RWPE1 (cell line): Measurements from ENCODE around the gene ASTN2.

ENCODE experiments used
- CTCF ChIA-PET: fragments of 350-600 bp; sonication (Branson Sonifier 250); formaldehyde crosslinking; extraction: SDS; loops from one replicate; lab custom pipeline; 2021; lab: Yijun Ruan, JAX
- POLR2A ChIA-PET: fragments of 400-600 bp; formaldehyde crosslinking; extraction: SDS; loops from one replicate; lab custom pipeline; 2020; ENCODE audit warnings: antibody characterized with exemption; ENCODE audit not compliant: low non-redundant PET; lab: Yijun Ruan, JAX
- DNase-seq: peaks from one replicate; pipeline ENCODE4 v3.0.0; 2012; ENCODE audit warnings: low spot score
- H3K27ac ChIP-seq: fragments of 450-650 bp; 2 replicates; pipeline ENCODE4 v1.5.1; 2017
- TF ChIP-seq, protein P1 (sequence below): fragments of 450-650 bp; conservative IDR thresholded peaks from 2 replicates; pipeline ENCODE4 v1.5.1; 2017; ENCODE audit warnings: low read depth, mild to moderate bottlenecking

Gene ASTN2

DNA sequence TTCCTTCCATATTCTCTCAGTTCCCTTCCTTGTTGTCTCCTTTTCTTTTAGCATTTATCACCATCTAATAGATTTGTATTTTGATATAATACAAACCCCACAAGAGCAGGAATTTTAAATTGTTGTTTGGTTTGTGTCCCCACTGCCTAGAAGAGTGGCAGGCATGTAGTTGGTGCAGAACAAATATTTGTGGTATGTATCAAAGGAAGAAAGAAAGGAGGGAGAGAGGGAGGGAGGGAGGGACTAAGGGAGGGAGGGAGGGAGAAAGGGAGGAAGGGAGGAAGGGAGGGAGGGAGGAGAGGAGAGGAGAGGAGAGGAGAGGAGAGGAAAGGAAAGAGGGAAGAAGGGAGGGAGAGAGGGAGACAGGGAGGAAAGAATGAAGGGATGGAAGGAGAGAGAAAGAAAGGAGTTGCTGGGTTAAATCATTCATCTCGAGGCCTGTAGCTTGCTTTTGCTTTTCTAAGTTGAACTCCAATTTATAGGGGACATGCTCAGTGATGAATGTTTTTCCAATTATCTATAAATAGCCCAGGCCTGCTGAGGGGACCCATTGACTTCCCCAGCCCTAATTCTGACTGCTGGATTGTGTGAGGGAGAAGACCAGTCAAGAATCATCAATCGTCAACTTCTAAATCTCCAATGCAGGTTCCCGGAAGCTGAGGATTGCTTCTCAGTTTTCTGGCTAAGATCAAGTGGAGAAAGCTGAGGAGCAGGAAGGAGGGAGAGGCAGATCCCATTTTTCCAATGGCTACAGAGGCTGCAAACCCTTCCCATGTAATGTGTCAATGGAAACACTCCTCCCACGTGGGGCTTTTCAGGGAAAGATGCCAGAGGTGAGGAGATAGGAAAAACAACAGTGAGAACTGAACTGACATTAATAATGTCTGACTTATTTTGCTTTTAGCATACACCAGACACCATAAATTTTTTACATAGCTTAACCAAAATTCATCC is 320.7 kb downstream of the ASTN2 start:
- TF ChIP-seq, protein P1, sequence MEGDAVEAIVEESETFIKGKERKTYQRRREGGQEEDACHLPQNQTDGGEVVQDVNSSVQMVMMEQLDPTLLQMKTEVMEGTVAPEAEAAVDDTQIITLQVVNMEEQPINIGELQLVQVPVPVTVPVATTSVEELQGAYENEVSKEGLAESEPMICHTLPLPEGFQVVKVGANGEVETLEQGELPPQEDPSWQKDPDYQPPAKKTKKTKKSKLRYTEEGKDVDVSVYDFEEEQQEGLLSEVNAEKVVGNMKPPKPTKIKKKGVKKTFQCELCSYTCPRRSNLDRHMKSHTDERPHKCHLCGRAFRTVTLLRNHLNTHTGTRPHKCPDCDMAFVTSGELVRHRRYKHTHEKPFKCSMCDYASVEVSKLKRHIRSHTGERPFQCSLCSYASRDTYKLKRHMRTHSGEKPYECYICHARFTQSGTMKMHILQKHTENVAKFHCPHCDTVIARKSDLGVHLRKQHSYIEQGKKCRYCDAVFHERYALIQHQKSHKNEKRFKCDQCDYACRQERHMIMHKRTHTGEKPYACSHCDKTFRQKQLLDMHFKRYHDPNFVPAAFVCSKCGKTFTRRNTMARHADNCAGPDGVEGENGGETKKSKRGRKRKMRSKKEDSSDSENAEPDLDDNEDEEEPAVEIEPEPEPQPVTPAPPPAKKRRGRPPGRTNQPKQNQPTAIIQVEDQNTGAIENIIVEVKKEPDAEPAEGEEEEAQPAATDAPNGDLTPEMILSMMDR: no peak
- no peak for DNase-seq
- ChIA-PET CTCF (no interaction called here), POLR2A (no interaction called here)
- H3K27ac ChIP-seq: no peak overlapping the region

DNA sequence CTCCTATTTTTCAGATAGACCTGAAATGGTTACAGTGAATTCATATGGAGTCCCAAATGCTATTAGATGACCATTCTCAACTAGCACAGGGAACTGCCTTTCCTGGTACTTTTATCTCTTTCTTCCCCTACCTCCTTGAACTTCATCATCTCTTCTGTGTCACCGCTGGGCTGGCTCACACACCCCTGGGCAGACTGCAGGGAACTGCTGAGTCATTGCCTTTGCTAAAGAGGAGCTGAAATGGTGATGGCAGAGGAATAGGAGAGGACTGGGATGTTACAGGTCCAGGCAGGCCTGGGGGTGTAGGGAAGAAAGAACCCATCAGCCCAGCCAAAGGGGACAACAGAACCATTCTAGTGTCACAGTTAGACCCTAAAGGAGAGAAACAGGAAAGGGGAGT is 322.3 kb downstream of the ASTN2 start:
- POLR2A ChIA-PET: no interaction called here
- H3K27ac ChIP-seq: no peak overlapping the region
- TF ChIP-seq, protein P1: no peak
- CTCF ChIA-PET: interaction anchor here (0.6 to 0.7 kb wide), 3 partner anchors 8 to 355 kb away, joined by 3 read pairs; no protein-coding TSS in a partner anchor
- DNase-seq: peak; percentile 20

DNA sequence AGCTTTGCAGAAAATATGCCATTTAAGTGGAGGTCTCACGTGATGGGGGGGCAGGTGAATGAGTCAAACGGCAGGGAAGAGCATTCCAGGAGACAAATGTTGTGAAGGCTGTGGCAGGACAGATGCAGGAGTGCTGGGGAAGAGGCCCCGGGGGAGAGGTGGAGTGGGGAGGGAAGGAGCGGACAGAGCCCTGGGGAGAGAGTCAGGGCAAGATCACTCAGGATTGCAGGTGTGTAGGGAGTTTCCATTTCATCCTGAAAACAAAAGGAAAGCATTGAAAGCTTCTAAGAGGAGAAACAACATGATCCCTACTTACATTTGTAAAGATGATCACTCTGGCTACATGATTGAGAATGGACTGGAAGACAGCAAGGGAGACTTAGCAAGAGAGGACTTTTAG is 323.3 kb downstream of the ASTN2 start:
- no peak overlapping the region for H3K27ac ChIP-seq
- TF ChIP-seq, protein P1: no peak
- no peak for DNase-seq
- ChIA-PET POLR2A (no interaction called here), CTCF (no interaction called here)

DNA sequence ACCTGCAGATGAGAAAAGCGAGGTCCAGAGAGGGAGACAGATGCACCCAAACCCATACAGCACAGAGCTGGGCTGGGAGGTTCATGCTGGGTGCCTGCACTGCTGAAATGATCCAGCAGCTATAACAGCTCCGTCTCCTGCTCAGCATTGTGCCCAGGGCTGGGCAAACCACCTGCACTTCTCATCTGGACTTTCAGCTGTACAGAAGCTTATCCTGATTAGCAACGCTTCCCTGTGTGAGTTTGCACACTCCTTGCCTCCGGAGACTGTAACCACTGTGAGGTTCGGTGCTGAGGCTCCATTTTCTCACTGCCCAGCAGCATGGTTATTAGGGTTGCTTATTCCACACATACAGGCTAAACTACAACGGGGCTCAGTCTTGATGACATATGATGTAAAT is 326.1 kb downstream of the ASTN2 start:
- TF ChIP-seq, protein P1: no peak
- no peak overlapping the region for H3K27ac ChIP-seq
- CTCF ChIA-PET: interaction anchor here (1.3 kb wide), 1 partner anchor 229 kb away, joined by 6 read pairs; no protein-coding TSS in a partner anchor
- DNase-seq: no peak
- POLR2A ChIA-PET: interaction anchor here (0.5 kb wide), 1 partner anchor 247 kb away, joined by 4 read pairs; no protein-coding TSS in a partner anchor

DNA sequence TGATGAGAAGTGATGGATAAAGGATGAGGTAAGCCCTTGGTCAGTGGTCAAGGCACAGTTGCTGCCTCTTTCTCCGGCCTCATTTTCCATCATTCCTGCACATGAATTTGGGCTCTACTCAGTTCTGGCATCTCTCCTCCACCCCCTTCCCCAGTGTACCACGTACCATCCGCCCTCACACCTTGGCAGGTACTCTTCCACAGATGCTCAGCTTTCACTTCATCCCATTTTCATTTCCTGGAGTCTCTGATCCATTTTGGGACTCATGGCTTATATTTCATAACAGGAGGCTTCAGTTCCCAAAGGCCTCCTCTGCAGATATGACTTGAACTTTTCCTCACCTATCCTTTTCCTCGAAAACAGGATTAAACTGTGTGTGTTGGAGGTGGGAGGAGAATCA is 326.7 kb downstream of the ASTN2 start:
- POLR2A ChIA-PET: interaction anchor here (0.5 kb wide), 1 partner anchor 247 kb away, joined by 4 read pairs; no protein-coding TSS in a partner anchor
- H3K27ac ChIP-seq: no peak overlapping the region
- CTCF ChIA-PET: interaction anchor here (1.3 kb wide), 1 partner anchor 229 kb away, joined by 6 read pairs; no protein-coding TSS in a partner anchor
- no peak for DNase-seq
- TF ChIP-seq, protein P1: no peak

DNA sequence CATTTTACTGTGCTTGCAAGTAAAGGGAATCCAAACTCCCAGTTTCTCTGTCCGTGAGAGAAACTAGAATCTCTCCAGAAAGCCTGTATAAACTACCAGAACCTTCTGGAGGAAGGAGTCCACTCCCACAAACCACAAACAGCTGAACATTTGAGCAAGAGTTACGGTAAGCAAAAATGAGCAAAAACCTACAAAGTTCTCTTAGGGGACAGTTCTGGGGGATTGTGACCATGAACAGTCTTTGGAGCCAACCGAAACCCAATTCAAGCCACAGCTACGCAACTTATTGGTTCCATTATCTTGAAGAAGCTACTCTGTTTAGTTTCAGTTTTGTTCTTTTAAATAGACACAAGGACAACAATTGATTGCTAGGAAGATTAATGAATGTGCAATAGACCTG is 330.6 kb downstream of the ASTN2 start:
- DNase-seq: no peak
- no peak overlapping the region for H3K27ac ChIP-seq
- TF ChIP-seq, protein P1: no peak
- ChIA-PET CTCF (interaction anchor here (0.6 to 0.7 kb wide), 3 partner anchors 9 to 770 kb away, joined by 3 to 7 read pairs (median 3); no protein-coding TSS in a partner anchor), POLR2A (no interaction called here)
